ENCODE data around the gene ST3GAL2. TPM values are rescaled to one million over a fixed set of nuclear protein-coding genes. Genes with fewer than 3 reads are reported as not detected.

The ST3GAL2 gene
- total and polyA plus RNA-seq, 2 donors (not counting 1 experiment from before 2014, with no cell fraction given) = 13.5 to 17.8 TPM

DNA sequence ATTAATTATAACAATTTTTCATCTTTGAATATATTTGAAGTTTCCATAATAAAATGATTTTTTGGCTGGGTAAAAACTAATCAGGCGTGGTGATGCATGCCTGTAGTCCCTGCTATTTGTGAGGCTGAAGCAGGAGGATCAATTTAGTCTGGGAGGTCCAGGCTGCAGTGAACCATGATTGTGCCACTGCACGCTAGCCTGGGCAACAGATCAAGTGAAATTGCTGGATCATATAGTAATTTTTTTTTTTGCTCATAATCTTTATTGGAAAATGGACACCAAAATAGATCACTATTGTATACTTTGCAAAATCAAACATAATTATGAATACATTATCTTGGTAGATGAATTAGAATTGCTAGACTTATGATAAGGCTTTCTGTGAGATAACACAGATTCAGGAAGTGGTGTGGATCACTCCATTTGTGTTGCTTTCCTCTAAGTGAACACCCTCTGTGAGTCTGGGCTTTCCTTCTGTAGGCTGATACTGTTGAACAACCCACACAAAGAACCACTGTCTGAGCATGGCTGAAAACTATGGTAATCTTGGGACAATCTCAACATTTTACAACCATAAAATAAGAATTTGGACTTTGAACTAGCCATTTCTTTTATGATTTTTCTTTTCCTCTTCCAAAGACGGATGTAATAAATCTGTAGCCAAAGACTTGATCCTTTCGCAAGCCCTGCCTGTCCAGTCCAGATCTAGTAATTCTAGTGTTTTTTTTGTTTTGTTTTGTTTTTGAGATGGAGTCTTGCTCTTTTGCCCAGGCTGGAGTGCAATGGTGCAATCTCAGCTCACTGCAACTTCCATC is 5.6 kb upstream of the ST3GAL2 start:
- no peak overlapping the region for H2AFZ ChIP-seq (ENCODE audit: low read length)
- no peak overlapping the region for H3K27ac ChIP-seq (ENCODE audit: insufficient read depth, low read length)
- H3K36me3 ChIP-seq (ENCODE audit: control insufficient read depth, insufficient read depth, low read length) = no peaks in the 10 kb centered on the region
- no peaks in the 10 kb centered on the region for H3K79me2 ChIP-seq (ENCODE audit: control insufficient read depth, insufficient read depth, low read length)
- H4K20me1 ChIP-seq (ENCODE audit: control insufficient read depth, extremely low read depth, insufficient read depth, low read length) = no peaks in the 10 kb centered on the region
- H3K4me2 ChIP-seq (ENCODE audit: extremely low read depth, insufficient read depth, low read length) = no peak overlapping the region
- no peak for TF ChIP-seq EZH2 (IDR thresholded peaks at IDR 0.05; ENCODE audit: low read length, missing control alignments)
- TF ChIP-seq, protein P1, sequence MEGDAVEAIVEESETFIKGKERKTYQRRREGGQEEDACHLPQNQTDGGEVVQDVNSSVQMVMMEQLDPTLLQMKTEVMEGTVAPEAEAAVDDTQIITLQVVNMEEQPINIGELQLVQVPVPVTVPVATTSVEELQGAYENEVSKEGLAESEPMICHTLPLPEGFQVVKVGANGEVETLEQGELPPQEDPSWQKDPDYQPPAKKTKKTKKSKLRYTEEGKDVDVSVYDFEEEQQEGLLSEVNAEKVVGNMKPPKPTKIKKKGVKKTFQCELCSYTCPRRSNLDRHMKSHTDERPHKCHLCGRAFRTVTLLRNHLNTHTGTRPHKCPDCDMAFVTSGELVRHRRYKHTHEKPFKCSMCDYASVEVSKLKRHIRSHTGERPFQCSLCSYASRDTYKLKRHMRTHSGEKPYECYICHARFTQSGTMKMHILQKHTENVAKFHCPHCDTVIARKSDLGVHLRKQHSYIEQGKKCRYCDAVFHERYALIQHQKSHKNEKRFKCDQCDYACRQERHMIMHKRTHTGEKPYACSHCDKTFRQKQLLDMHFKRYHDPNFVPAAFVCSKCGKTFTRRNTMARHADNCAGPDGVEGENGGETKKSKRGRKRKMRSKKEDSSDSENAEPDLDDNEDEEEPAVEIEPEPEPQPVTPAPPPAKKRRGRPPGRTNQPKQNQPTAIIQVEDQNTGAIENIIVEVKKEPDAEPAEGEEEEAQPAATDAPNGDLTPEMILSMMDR (conservative IDR thresholded peaks at IDR 0.05 in 1 of 2, IDR thresholded peaks at IDR 0.05 in 1 of 2; ENCODE audit: low read depth in 1 of 2, low read length in 2 of 2) = no peak
- no peak overlapping the region for H3K9ac ChIP-seq (ENCODE audit: insufficient read depth, low read length)
- no peaks in the 10 kb centered on the region for H3K9me3 ChIP-seq (ENCODE audit: control insufficient read depth, insufficient read depth, low read depth, low read length)
- H3K4me3 ChIP-seq (replicated peaks in 1 of 4; ENCODE audit: control extremely low read depth in 1 of 4, insufficient read depth in 1 of 4, low read depth in 3 of 4, low read length in 4 of 4) = no peak overlapping the region
- H3K4me1 ChIP-seq (ENCODE audit: control insufficient read depth, extremely low read depth, insufficient read depth, low read length) = no peaks in the 10 kb centered on the region
- no peaks in the 10 kb centered on the region for H3K27me3 ChIP-seq (ENCODE audit: control insufficient read depth, insufficient read depth, low read length)
- no peak for DNase-seq (ENCODE audit: low read depth in 2 of 2)

DNA sequence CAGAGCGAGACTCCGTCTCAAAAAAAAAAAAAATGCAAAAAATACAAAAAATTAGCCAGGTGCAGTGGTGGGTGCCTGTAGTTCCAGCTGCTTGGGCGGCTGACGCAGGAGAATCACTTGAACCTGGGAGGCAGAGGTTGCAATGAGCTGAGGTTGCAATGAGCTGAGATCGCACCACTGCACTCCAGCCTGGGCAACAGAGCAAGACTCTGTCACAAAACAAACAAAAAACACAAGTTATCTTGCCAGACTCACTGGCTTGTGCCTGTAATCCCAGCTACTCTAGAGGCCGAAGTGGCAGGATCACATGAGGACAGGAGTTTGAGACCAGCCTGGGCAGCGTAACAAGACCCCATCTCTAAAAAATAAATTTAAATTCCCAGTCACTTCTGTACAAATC is 3.4 kb upstream of the ST3GAL2 start:
- no peak overlapping the region for H2AFZ ChIP-seq (ENCODE audit: low read length)
- no peak for DNase-seq (ENCODE audit: low read depth in 2 of 2)
- H3K4me3 ChIP-seq (replicated peaks in 1 of 4; ENCODE audit: control extremely low read depth in 1 of 4, insufficient read depth in 1 of 4, low read depth in 3 of 4, low read length in 4 of 4) = no peak overlapping the region
- H4K20me1 ChIP-seq (ENCODE audit: control insufficient read depth, extremely low read depth, insufficient read depth, low read length) = no peaks in the 10 kb centered on the region
- no peak overlapping the region for H3K4me2 ChIP-seq (ENCODE audit: extremely low read depth, insufficient read depth, low read length)
- H3K4me1 ChIP-seq (ENCODE audit: control insufficient read depth, extremely low read depth, insufficient read depth, low read length) = peaks cover 7% of the 10 kb centered on the region
- no peak overlapping the region for H3K27ac ChIP-seq (ENCODE audit: insufficient read depth, low read length)
- no peaks in the 10 kb centered on the region for H3K9me3 ChIP-seq (ENCODE audit: control insufficient read depth, insufficient read depth, low read depth, low read length)
- no peak for TF ChIP-seq EZH2 (IDR thresholded peaks at IDR 0.05; ENCODE audit: low read length, missing control alignments)
- TF ChIP-seq, protein P1 (conservative IDR thresholded peaks at IDR 0.05 in 1 of 2, IDR thresholded peaks at IDR 0.05 in 1 of 2; ENCODE audit: low read depth in 1 of 2, low read length in 2 of 2) = no peak
- H3K27me3 ChIP-seq (ENCODE audit: control insufficient read depth, insufficient read depth, low read length) = no peaks in the 10 kb centered on the region
- no peak overlapping the region for H3K9ac ChIP-seq (ENCODE audit: insufficient read depth, low read length)
- peaks cover 6% of the 10 kb centered on the region for H3K79me2 ChIP-seq (ENCODE audit: control insufficient read depth, insufficient read depth, low read length)
- H3K36me3 ChIP-seq (ENCODE audit: control insufficient read depth, insufficient read depth, low read length) = no peaks in the 10 kb centered on the region

GRCh38 chr16:70441406-70441990 is 2.6 kb upstream of the ST3GAL2 start:
- Histone ChIP-seq H3K36me3 (ENCODE audit: control insufficient read depth, insufficient read depth, low read length) (no peaks in the 10 kb centered on the region), H3K27ac (ENCODE audit: insufficient read depth, low read length) (no peak overlapping the region), H3K4me1 (ENCODE audit: control insufficient read depth, extremely low read depth, insufficient read depth, low read length) (peaks cover 14% of the 10 kb centered on the region), H4K20me1 (ENCODE audit: control insufficient read depth, extremely low read depth, insufficient read depth, low read length) (no peaks in the 10 kb centered on the region), H3K9ac (ENCODE audit: insufficient read depth, low read length) (no peak overlapping the region), H3K9me3 (ENCODE audit: control insufficient read depth, insufficient read depth, low read depth, low read length) (no peaks in the 10 kb centered on the region), H3K27me3 (ENCODE audit: control insufficient read depth, insufficient read depth, low read length) (no peaks in the 10 kb centered on the region), H2AFZ (ENCODE audit: low read length) (no peak overlapping the region), H3K4me2 (ENCODE audit: extremely low read depth, insufficient read depth, low read length) (no peak overlapping the region), H3K79me2 (ENCODE audit: control insufficient read depth, insufficient read depth, low read length) (peaks cover 9% of the 10 kb centered on the region), H3K4me3 (replicated peaks in 1 of 4; ENCODE audit: control extremely low read depth in 1 of 4, insufficient read depth in 1 of 4, low read depth in 3 of 4, low read length in 4 of 4) (no peak overlapping the region)
- DNase-seq (ENCODE audit: low read depth in 2 of 2) = no peak
- TF ChIP-seq, protein P1 (conservative IDR thresholded peaks at IDR 0.05 in 1 of 2, IDR thresholded peaks at IDR 0.05 in 1 of 2; ENCODE audit: low read depth in 1 of 2, low read length in 2 of 2) = no peak
- TF ChIP-seq EZH2 (IDR thresholded peaks at IDR 0.05; ENCODE audit: low read length, missing control alignments) = no peak

Data from fibroblast of lung (primary cell).